Activated CD4-positive, alpha-beta T cell treated with anti-CD3 and anti-CD28 coated beads, Interleukin-2, Interleukin-4, amounts not matched to agents 100 ng/mL and 50 ng/mL, durations not matched to agents 16 hours and 8 hours (primary cell): ENCODE measurements around the gene MED7.
A peak's percentile ranks its signal among the peaks of the same experiment; 100 is the strongest.

ENCODE experiments used
- DNase-seq: peaks from one replicate; pipeline ENCODE4 v3.0.0-alpha.2; 2020; ENCODE audit warnings: low spot score

MED7 gene

GRCh38 chr5:157106630-157107461 is 35.8 kb downstream of the MED7 start:
- DNase-seq = peak; percentile 69

- peak; percentile 74 for DNase-seq
These were observed 42.5 kb downstream of the MED7 start for GRCh38 chr5:157100140-157100679.

GRCh38 chr5:157088342-157088990 is 54.2 kb downstream of the MED7 start:
- no peak for DNase-seq
